Upper lobe of left lung (tissue), 6 donors: ENCODE results near the gene FOXP4. TPM values are rescaled to one million over a fixed set of nuclear protein-coding genes. Genes with fewer than 3 reads are reported as not detected.

ENCODE experiments used
- ATAC-seq, 2 donors: fragments of 200-7000 bp; cut with Tn5 transposase; one replicate each; pipeline ENCODE4 v1.9.1; 2022; ENCODE audit warnings: mild to moderate bottlenecking in 2 of 2, moderate library complexity in 2 of 2; ENCODE audit not compliant: low FRiP score in 2 of 2
- DNase-seq, 2 donors: peaks; one replicate each; pipeline ENCODE4 v3.0.0-alpha.2; 2019 to 2020
- H3K27ac ChIP-seq, 4 donors: fragments of 200-600 bp; sonication (generic); one replicate each; pipeline ENCODE4 v1.5.1; 2016 to 2019
- H3K27me3 ChIP-seq, 4 donors: fragments of 200-600 bp; sonication (generic); one replicate each; pipeline ENCODE4 v1.5.1; 2017 to 2019
- H3K36me3 ChIP-seq, 4 donors: fragments of 200-600 bp; sonication (generic); one replicate each; pipeline ENCODE4 v1.5.1; 2016 to 2019
- H3K4me1 ChIP-seq, 4 donors: fragments of 200-600 bp; sonication (generic); one replicate each; pipeline ENCODE4 v1.5.1; 2018 to 2019
- H3K4me3 ChIP-seq, 4 donors: fragments of 200-600 bp; sonication (generic); one replicate each; pipeline ENCODE4 v1.5.1; 2017 to 2019; ENCODE audit warnings: mild to moderate bottlenecking in 2 of 4, moderate library complexity in 1 of 4
- H3K9me3 ChIP-seq, 4 donors: fragments of 200-600 bp; sonication (generic); one replicate each; pipeline ENCODE4 v1.5.1; 2018 to 2019
- CTCF ChIP-seq, 6 experiments: fragments of 450-650 bp in 4 of 6; fragments of 200-600 bp in 2 of 6; sonication (generic) in 2 of 6; IDR thresholded peaks; one replicate each; pipeline ENCODE4 v1.5.1; 2016 to 2019; ENCODE audit warnings: antibody characterized with exemption in 6 of 6
- EP300 ChIP-seq, 4 donors: sonication (generic); formaldehyde crosslinking; IDR thresholded peaks; one replicate each; pipeline ENCODE4 v1.5.1; 2017; ENCODE audit warnings: antibody characterized with exemption in 4 of 4, control low read depth in 2 of 4
- POLR2A ChIP-seq, 4 donors: fragments of 450-650 bp; IDR thresholded peaks; one replicate each; pipeline ENCODE4 v1.5.1; 2016 to 2017; ENCODE audit warnings: antibody characterized with exemption in 4 of 4, mild to moderate bottlenecking in 2 of 4
- POLR2AphosphoS5 ChIP-seq, 2 donors: sonication (generic); formaldehyde crosslinking; IDR thresholded peaks; one replicate each; pipeline ENCODE4 v1.5.1; 2017; ENCODE audit warnings: antibody characterized with exemption in 2 of 2
- WGBS, 2 donors: methylation state at CpG; one replicate each; pipeline ENCODE4 v1.1.5; 2017 to 2018; 5-methylcytosine and 5-hydroxymethylcytosine counted together
- total RNA-seq, 6 donors: library from RNA; depleted of rRNA in 4 of 6; stranded (reverse); fragments of >200 nt in 4 of 6; gene quantifications; one replicate each; pipeline versions ENCODE4 v1.1.0 to v1.2.1, GENCODE V29; 2016 to 2021
- donor health status: DM: no; HTN: no; CAD: no; lungs with moderate emphysema.
- donor health status: DM: no; HTN: yes; CAD: no; lungs with severe emphysema.

The FOXP4 gene
- total RNA-seq, 6 donors from 2014 or later, result 21.0 to 52.2 (median 27.7) TPM

DNA sequence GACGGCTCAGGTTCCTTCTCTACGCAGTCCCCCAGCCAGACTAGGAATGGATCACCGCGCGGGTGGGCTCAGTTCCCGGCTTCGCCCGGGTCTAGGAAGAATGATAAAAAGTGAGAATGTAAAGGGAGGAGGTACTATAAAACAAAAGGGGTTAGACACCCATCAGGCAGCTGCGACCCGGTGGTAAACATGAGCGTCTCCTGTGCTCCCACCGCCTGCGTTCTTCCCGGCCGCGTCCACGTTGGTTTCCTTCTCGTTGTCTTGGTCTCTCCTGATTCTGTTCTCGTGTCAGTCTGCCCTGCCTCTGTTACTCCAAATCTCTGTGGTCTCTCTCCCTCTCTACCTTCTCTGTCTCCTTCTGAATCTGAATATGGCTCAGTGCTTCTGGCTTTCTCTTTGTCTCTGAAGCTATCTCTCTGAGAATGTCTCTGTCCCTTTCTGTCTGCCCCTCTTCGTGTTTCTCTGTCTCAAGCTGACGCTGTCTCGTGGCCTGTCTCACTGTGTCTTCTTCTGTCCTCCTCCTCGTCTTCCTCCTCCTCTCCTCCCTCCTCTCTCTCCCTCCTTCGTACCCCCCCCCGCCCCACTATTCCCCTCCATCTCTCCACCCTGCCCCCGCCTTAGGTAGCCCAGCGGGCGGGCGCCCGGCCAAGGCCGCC, 41.6 kb upstream of the FOXP4 start:
- Histone ChIP-seq H3K27me3 (peaks cover 0 to 17% (median 5%) of the 10 kb centered on the region in 4 donors), H3K27ac (peak overlapping the region; percentile 67 to 81 (median 80)), H3K9me3 (no peaks in the 10 kb centered on the region), H3K36me3 (no peaks in the 10 kb centered on the region), H3K4me1 (peaks cover 17 to 30% (median 26%) of the 10 kb centered on the region in 4 donors), H3K4me3 (peak overlapping the region in 3 of 4 donors; percentile 32 to 47 (median 40))
- TF ChIP-seq POLR2A (IDR thresholded peaks at IDR 0.05) (no peak), EP300 (IDR thresholded peaks at IDR 0.05) (no peak), CTCF (IDR thresholded peaks at IDR 0.05) (no peak), POLR2AphosphoS5 (IDR thresholded peaks at IDR 0.05) (no peak)
- DNase-seq, result no peak
- WGBS, 2 donors, result 6 to 9% methylated on average over 27 to 31 of the region's 31 CpGs
- ATAC-seq, result peak in 1 of 2 donors; percentile 4

GRCh38 chr6:41505122-41506049, 40.8 kb upstream of the FOXP4 start:
- Histone ChIP-seq H3K27me3 (peaks cover 0 to 17% (median 5%) of the 10 kb centered on the region in 4 donors), H3K4me3 (peak overlapping the region in 3 of 4 donors; percentile 32 to 47 (median 40)), H3K36me3 (no peaks in the 10 kb centered on the region), H3K9me3 (no peaks in the 10 kb centered on the region), H3K27ac (peak overlapping the region; percentile 67 to 81 (median 80)), H3K4me1 (peaks cover 17 to 30% (median 26%) of the 10 kb centered on the region in 4 donors)
- DNase-seq, result peak; percentile 45 to 95
- 9 to 12% methylated on average over 25 to 42 of the region's 57 CpGs for WGBS, 2 donors
- TF ChIP-seq POLR2AphosphoS5 (IDR thresholded peaks at IDR 0.05), result no peak
- TF ChIP-seq POLR2A (IDR thresholded peaks at IDR 0.05), result peak in 1 of 4 donors; percentile 28
- no peak for TF ChIP-seq EP300 (IDR thresholded peaks at IDR 0.05)
- TF ChIP-seq CTCF (IDR thresholded peaks at IDR 0.05), result peak in 1 of 6 experiments; percentile 18
- peak; percentile 69 to 92 for ATAC-seq

DNA sequence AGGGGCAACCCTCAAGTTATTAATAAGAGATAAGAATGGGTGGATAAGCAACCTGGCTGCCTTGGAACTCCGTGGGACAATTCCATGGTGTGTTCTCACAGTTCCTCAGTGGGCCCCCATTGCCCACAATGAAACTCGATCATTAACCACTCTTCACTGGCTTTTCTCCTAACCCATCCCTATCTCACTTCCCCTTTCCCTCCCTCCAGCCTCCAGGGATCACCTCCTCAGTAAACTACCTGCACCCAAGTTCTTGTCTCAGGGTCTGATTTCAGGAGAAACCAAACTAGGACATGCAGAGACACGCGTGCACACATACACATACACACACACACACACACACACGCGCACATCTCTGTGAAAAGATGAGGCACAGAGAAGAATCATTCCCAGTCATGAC, 37.7 kb upstream of the FOXP4 start:
- no peak overlapping the region for H3K27ac ChIP-seq
- ATAC-seq (no peak), DNase-seq (no peak)
- peaks cover 0 to 17% (median 5%) of the 10 kb centered on the region in 4 donors for H3K27me3 ChIP-seq
- no peaks in the 10 kb centered on the region for H3K36me3 ChIP-seq
- WGBS, 2 donors, result 85 to 88% methylated on average over 6 of the region's 6 CpGs
- H3K9me3 ChIP-seq, result no peaks in the 10 kb centered on the region
- no peak overlapping the region for H3K4me3 ChIP-seq
- TF ChIP-seq POLR2AphosphoS5 (IDR thresholded peaks at IDR 0.05) (no peak), EP300 (IDR thresholded peaks at IDR 0.05) (no peak), CTCF (IDR thresholded peaks at IDR 0.05) (no peak), POLR2A (IDR thresholded peaks at IDR 0.05) (no peak)
- peaks cover 14 to 25% (median 18%) of the 10 kb centered on the region in 4 donors for H3K4me1 ChIP-seq

DNA sequence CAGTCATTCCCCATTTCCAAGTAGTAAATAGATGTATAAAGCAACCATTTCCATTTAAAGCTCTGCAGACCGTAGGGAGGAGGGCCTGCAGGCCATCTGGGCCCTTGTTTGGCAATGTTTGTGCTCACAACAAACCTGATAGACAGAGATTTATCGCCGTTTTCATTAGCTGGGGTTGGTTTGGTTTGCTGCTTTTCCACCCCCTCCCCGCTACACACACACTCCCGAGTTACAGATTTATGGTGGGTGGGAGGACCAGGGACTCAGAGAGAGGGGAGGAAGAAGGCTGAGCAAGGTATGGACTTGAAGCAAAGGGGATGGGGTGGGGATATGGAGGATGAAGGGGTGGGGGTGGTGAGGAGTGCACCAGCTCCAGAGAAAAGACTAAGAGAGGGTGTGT, 36.6 kb upstream of the FOXP4 start:
- H3K36me3 ChIP-seq, result no peaks in the 10 kb centered on the region
- peaks cover 0 to 9% (median 3%) of the 10 kb centered on the region in 4 donors for H3K27me3 ChIP-seq
- H3K4me3 ChIP-seq, result no peak overlapping the region
- H3K4me1 ChIP-seq, result peaks cover 8 to 14% (median 11%) of the 10 kb centered on the region in 4 donors
- no peak overlapping the region for H3K27ac ChIP-seq
- WGBS, 2 donors, result 51 to 85% methylated on average over 4 to 5 of the region's 5 CpGs
- no peak for DNase-seq
- ATAC-seq, result no peak
- no peaks in the 10 kb centered on the region for H3K9me3 ChIP-seq
- TF ChIP-seq CTCF (IDR thresholded peaks at IDR 0.05) (no peak), EP300 (IDR thresholded peaks at IDR 0.05) (no peak), POLR2AphosphoS5 (IDR thresholded peaks at IDR 0.05) (no peak)
